ENCODE results near the gene ZDHHC11B. TPM values are rescaled to one million over a fixed set of nuclear protein-coding genes. Genes with fewer than 3 reads are reported as not detected.
"Not testable (repeated sequence)": the region's sequence is repeated elsewhere in the genome, so short reads cannot be mapped to it uniquely, and the experiment has no call there.

ZDHHC11B gene
- total RNA-seq, 2 donors from 2014 or later, result 6.2 to 8.9 TPM

DNA sequence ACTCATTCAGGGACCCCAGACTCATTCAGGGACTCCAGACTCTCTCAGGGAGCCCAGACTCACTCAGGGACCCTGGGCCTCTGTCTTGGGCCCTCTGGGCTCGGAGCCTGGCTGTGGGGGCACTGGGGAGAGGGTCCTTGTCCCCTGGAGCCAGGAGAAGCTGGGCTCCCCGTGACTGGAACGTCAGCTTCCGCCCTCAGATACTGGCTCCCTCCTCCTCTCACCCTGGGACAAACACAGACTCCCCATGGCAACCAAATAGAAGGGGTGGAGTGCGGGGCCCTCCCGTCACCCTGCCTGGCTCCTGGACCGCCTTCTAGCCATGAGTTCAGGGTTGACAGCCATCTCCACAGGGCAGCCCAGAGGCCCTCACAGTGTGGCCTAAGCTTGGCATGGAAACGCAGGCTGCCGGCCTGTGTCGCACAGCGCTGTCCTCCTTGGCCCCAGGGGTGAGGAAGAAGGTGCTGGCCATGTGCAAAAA, 27.6 kb downstream of the ZDHHC11B start:
- Histone ChIP-seq H3K4me3 (no peak overlapping the region), H3K27me3 (no peaks in the 10 kb centered on the region), H3K36me3 (replicated peaks in 1 of 2; ENCODE audit: insufficient read depth in 1 of 2, low read depth in 2 of 2) (no peaks in the 10 kb centered on the region), H3K4me1 (peaks cover 22% of the 10 kb centered on the region), H3K9me3 (no peaks in the 10 kb centered on the region), H3K27ac (no peak overlapping the region)
- DNase-seq (peak in 2 of 4 donors; percentile 16 to 25), ATAC-seq (no peak)
- TF ChIP-seq POLR2A (IDR thresholded peaks at IDR 0.05), result no peak
- TF ChIP-seq, protein P1, sequence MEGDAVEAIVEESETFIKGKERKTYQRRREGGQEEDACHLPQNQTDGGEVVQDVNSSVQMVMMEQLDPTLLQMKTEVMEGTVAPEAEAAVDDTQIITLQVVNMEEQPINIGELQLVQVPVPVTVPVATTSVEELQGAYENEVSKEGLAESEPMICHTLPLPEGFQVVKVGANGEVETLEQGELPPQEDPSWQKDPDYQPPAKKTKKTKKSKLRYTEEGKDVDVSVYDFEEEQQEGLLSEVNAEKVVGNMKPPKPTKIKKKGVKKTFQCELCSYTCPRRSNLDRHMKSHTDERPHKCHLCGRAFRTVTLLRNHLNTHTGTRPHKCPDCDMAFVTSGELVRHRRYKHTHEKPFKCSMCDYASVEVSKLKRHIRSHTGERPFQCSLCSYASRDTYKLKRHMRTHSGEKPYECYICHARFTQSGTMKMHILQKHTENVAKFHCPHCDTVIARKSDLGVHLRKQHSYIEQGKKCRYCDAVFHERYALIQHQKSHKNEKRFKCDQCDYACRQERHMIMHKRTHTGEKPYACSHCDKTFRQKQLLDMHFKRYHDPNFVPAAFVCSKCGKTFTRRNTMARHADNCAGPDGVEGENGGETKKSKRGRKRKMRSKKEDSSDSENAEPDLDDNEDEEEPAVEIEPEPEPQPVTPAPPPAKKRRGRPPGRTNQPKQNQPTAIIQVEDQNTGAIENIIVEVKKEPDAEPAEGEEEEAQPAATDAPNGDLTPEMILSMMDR (IDR thresholded peaks at IDR 0.05), result no peak
- intact Hi-C loops (cut with DNase I), result loop anchor here (5.0 kb wide), 1 partner anchor 85 kb away; no protein-coding TSS in a partner anchor
- 77 to 79% methylated on average over 5 to 10 of the region's 11 CpGs for WGBS, 2 donors

DNA sequence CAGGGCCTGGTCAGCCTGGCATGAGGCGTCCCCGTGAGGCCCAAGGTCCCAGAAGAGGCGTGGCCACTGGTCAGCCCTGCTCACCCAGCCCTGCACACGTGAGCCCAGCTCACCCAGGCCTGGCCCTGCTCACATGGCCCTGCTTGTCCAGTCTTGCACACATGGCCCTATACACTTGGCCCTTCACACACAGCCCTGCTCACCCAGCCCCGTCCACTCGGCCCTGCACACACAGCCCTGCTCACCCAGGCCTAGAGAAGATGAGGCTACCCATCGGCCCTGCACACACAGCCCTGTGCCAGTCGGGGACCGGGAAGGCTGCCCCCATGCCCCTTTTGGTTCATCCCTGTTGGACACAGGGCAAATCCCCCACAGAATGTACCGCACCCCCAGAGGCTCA, 28.4 kb downstream of the ZDHHC11B start:
- Histone ChIP-seq H3K36me3 (replicated peaks in 1 of 2; ENCODE audit: insufficient read depth in 1 of 2, low read depth in 2 of 2) (no peaks in the 10 kb centered on the region), H3K27ac (no peak overlapping the region), H3K4me3 (no peak overlapping the region), H3K27me3 (no peaks in the 10 kb centered on the region), H3K4me1 (peaks cover 22% of the 10 kb centered on the region), H3K9me3 (no peaks in the 10 kb centered on the region)
- no peak for TF ChIP-seq POLR2A (IDR thresholded peaks at IDR 0.05)
- TF ChIP-seq, protein P1 (IDR thresholded peaks at IDR 0.05), result no peak
- WGBS, 2 donors, result 83 to 93% methylated on average over 7 to 10 of the region's 10 CpGs
- ATAC-seq, result no peak
- DNase-seq, result peak in 2 of 4 donors; percentile 10 to 11
- intact Hi-C loops (cut with DNase I), result loop anchor here (5.0 kb wide), 1 partner anchor 86 kb away; no protein-coding TSS in a partner anchor

DNA sequence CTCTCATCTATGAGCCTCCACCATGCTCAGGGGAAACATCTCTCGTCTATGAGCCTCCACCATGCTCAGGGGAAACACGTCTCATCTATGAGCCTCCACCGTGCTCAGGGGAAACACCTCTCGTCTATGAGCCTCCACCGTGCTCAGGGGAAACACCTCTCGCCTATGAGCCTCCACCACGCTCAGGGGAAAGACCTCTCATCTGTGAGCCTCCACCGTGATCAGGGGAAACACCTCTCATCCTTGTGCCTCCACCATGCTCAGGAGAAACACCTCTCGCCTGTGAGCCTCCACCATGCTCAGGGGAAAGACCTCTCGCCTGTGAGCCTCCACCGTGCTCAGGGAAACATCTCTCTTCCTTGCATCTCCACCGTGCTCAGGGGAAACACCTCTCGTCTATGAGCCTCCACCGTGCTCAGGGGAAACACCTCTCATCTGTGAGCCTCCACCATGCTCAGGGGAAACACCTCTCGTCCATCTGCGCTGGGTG, 30.3 kb downstream of the ZDHHC11B start:
- H3K27me3 ChIP-seq; ATAC-seq; H3K9me3 ChIP-seq; H3K4me3 ChIP-seq; H3K36me3 ChIP-seq (replicated peaks in 1 of 2; ENCODE audit: insufficient read depth in 1 of 2, low read depth in 2 of 2); H3K27ac ChIP-seq; intact Hi-C loops (cut with DNase I): not testable (repeated sequence)
- 64 to 70% methylated on average over 9 to 15 of the region's 16 CpGs for WGBS, 2 donors
- H3K4me1 ChIP-seq, result peaks cover 14% of the 10 kb centered on the region
- peak in 1 of 4 donors; percentile 9 for DNase-seq

DNA sequence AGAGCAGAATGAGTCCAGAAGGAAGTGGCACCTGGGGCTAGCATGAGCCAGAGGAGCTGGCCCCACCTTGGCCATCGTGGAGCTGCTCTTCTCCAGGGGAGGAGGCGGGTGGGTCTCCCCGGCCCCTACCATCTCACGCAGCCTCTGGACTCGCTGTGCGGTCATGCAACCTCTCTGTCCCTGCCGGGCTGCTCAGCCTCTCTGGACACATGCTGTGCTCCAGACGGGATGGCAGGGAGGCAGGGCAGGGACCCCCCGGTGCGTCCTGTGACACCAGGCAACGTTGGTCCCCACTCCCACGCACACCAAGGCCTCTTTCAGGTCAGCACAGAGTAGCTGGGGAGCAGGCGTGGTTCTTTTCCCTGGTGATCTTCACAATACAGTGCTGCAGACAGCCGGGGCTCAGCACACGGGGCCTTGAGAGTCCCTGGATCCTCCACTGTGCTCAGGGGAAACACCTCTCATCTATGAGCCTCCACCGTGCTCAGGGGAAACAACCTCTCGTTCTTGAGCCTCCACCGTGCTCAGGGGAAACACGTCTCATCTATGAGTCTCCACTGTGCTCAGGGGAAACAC, 30.9 kb downstream of the ZDHHC11B start:
- H3K4me1 ChIP-seq; ATAC-seq; H3K27ac ChIP-seq; H3K9me3 ChIP-seq; H3K36me3 ChIP-seq (replicated peaks in 1 of 2; ENCODE audit: insufficient read depth in 1 of 2, low read depth in 2 of 2); H3K4me3 ChIP-seq; intact Hi-C loops (cut with DNase I); H3K27me3 ChIP-seq: not testable (repeated sequence)
- peak in 2 of 4 donors; percentile 4 to 5 for DNase-seq
- 83 to 86% methylated on average over 4 to 8 of the region's 19 CpGs for WGBS, 2 donors

DNA sequence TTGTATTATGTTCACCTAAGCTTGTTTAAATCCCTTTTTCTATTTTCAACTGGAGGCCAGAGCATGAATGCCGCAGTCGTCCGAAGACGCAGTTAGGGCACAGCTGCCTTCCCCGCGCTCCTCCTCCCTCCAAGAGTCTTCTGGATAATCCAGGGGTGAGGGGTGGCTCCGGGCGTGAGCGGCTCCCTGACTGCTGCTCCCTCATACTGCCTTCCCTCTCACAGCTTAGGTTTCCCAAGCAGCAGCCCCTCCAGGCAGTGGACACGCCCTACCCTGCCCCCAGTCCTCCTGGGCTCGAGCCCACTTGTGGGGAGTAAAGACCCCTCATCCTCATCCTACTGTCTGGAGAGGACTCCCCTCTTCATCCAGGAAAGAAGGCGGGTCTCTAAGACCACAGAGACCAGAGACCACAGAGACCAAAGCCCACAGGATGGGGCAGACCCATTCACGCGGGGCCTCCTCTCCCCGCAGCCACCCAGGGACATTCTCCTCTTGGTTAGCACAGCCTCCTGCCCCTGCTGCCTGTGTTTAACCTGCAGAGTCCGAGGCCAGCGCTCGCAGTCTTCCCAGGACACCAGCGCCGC, 31.9 kb downstream of the ZDHHC11B start:
- intact Hi-C loops (cut with DNase I); H3K4me1 ChIP-seq; H3K36me3 ChIP-seq (replicated peaks in 1 of 2; ENCODE audit: insufficient read depth in 1 of 2, low read depth in 2 of 2); H3K4me3 ChIP-seq; H3K9me3 ChIP-seq; ATAC-seq; H3K27ac ChIP-seq; H3K27me3 ChIP-seq: not testable (repeated sequence)
- peak in 1 of 4 donors; percentile 4 for DNase-seq
- 91% methylated on average over 14 of the region's 20 CpGs; no CpG with 5 or more reads in 1 of the 2 donors for WGBS, 2 donors

DNA sequence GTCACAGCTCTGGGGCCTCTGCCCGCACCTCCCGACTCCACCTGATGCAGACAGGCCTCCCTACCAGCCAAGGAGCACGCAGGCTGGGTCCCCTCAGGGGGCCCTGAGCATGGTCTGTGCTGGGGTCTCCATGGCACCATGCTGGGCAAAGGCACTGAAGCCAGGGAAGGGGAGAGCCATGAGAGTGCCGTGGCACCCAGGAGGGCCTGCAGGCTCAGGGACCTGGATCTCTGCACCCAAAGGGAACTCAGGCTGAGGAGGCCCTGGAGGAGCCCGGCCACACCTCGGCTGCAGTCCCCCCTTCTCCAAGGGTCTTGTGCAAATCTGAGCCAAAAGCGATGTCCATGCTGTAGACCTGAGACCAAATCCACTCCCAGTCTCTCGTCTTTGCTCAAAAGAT, 32.5 kb downstream of the ZDHHC11B start:
- peak in 1 of 4 donors; percentile 3 for DNase-seq
- not testable (repeated sequence) for ATAC-seq
- WGBS, 2 donors, result 80 to 94% methylated on average over 1 to 3 of the region's 8 CpGs

More for the DNA sequence above, 32.5 kb downstream of the ZDHHC11B start:
- H3K4me3 ChIP-seq; H3K27ac ChIP-seq; H3K4me1 ChIP-seq; H3K27me3 ChIP-seq; H3K36me3 ChIP-seq (replicated peaks in 1 of 2; ENCODE audit: insufficient read depth in 1 of 2, low read depth in 2 of 2); intact Hi-C loops (cut with DNase I); H3K9me3 ChIP-seq: not testable (repeated sequence)

Measured in body of pancreas (tissue), 4 donors.